Measurements from ENCODE around the gene USP10. TPM values are rescaled to one million over a fixed set of nuclear protein-coding genes. Genes with fewer than 3 reads are reported as not detected.

Gene USP10
- total and polyA plus RNA-seq, 4 donors: 28.2 to 46.1 (median 42.0) TPM

GRCh38 chr16:84821728-84822689 is 122.2 kb downstream of the USP10 start:
- DNase-seq (ENCODE audit: low spot score): no peak
- peak overlapping the region; percentile 65 to 78 for H3K27ac ChIP-seq (ENCODE audit: low read depth in 1 of 2, low read length in 2 of 2)
- H3K4me1 ChIP-seq (ENCODE audit: control insufficient read depth in 4 of 4, insufficient read depth in 4 of 4, low read length in 3 of 4): peaks cover 0 to 6% (median 4%) of the 10 kb centered on the region in 4 donors
- H3K9ac ChIP-seq (ENCODE audit: low read depth in 1 of 2, low read length in 2 of 2): peak overlapping the region in 1 of 2 donors; percentile 9
- H3K4me3 ChIP-seq (ENCODE audit: low read depth in 1 of 3, low read length in 3 of 3): no peak overlapping the region
- 67% methylated on average over 13 of the region's 13 CpGs for WGBS
- no peaks in the 10 kb centered on the region for H3K36me3 ChIP-seq (ENCODE audit: control insufficient read depth in 4 of 4, insufficient read depth in 3 of 4, low read depth in 1 of 4, low read length in 3 of 4)
- no peaks in the 10 kb centered on the region for H3K9me3 ChIP-seq (ENCODE audit: control insufficient read depth in 4 of 4, low read length in 3 of 4)
- no peak for TF ChIP-seq JUND (IDR thresholded peaks at IDR 0.05)
- TF ChIP-seq RXRA (IDR thresholded peaks at IDR 0.05): peak; percentile 53 to 55
- no peak for TF ChIP-seq HNF4A (conservative IDR thresholded peaks at IDR 0.05)
- TF ChIP-seq, protein P1, sequence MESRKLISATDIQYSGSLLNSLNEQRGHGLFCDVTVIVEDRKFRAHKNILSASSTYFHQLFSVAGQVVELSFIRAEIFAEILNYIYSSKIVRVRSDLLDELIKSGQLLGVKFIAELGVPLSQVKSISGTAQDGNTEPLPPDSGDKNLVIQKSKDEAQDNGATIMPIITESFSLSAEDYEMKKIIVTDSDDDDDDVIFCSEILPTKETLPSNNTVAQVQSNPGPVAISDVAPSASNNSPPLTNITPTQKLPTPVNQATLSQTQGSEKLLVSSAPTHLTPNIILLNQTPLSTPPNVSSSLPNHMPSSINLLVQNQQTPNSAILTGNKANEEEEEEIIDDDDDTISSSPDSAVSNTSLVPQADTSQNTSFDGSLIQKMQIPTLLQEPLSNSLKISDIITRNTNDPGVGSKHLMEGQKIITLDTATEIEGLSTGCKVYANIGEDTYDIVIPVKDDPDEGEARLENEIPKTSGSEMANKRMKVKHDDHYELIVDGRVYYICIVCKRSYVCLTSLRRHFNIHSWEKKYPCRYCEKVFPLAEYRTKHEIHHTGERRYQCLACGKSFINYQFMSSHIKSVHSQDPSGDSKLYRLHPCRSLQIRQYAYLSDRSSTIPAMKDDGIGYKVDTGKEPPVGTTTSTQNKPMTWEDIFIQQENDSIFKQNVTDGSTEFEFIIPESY (IDR thresholded peaks at IDR 0.05): no peak
- no peak for TF ChIP-seq FOXA2 (IDR thresholded peaks at IDR 0.05)
- no peak for TF ChIP-seq GABPA (IDR thresholded peaks at IDR 0.05 in 1 of 2, conservative IDR thresholded peaks at IDR 0.05 in 1 of 2)
- TF ChIP-seq NR2F2 (IDR thresholded peaks at IDR 0.05): peak; percentile 96
- TF ChIP-seq, protein P2, sequence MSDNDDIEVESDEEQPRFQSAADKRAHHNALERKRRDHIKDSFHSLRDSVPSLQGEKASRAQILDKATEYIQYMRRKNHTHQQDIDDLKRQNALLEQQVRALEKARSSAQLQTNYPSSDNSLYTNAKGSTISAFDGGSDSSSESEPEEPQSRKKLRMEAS (IDR thresholded peaks at IDR 0.05): no peak
- TF ChIP-seq YY1 (IDR thresholded peaks at IDR 0.05): no peak
- no peak for TF ChIP-seq FOXA1 (IDR thresholded peaks at IDR 0.05)
- TF ChIP-seq, protein P3, sequence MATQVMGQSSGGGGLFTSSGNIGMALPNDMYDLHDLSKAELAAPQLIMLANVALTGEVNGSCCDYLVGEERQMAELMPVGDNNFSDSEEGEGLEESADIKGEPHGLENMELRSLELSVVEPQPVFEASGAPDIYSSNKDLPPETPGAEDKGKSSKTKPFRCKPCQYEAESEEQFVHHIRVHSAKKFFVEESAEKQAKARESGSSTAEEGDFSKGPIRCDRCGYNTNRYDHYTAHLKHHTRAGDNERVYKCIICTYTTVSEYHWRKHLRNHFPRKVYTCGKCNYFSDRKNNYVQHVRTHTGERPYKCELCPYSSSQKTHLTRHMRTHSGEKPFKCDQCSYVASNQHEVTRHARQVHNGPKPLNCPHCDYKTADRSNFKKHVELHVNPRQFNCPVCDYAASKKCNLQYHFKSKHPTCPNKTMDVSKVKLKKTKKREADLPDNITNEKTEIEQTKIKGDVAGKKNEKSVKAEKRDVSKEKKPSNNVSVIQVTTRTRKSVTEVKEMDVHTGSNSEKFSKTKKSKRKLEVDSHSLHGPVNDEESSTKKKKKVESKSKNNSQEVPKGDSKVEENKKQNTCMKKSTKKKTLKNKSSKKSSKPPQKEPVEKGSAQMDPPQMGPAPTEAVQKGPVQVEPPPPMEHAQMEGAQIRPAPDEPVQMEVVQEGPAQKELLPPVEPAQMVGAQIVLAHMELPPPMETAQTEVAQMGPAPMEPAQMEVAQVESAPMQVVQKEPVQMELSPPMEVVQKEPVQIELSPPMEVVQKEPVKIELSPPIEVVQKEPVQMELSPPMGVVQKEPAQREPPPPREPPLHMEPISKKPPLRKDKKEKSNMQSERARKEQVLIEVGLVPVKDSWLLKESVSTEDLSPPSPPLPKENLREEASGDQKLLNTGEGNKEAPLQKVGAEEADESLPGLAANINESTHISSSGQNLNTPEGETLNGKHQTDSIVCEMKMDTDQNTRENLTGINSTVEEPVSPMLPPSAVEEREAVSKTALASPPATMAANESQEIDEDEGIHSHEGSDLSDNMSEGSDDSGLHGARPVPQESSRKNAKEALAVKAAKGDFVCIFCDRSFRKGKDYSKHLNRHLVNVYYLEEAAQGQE (IDR thresholded peaks at IDR 0.05): no peak
- peak; percentile 25 for TF ChIP-seq SP1 (IDR thresholded peaks at IDR 0.05)
- no peak for TF ChIP-seq RAD21 (IDR thresholded peaks at IDR 0.05)
- no peak for TF ChIP-seq TAF1 (conservative IDR thresholded peaks at IDR 0.05)
- no peak for TF ChIP-seq HNF4G (IDR thresholded peaks at IDR 0.05)
- no peak for TF ChIP-seq CTCF (IDR thresholded peaks at IDR 0.05; ENCODE audit: low read depth, low read length, missing input control)
- TF ChIP-seq EGR1 (IDR thresholded peaks at IDR 0.05; ENCODE audit: low read depth in 2 of 2): no peak
- TF ChIP-seq, protein P4, sequence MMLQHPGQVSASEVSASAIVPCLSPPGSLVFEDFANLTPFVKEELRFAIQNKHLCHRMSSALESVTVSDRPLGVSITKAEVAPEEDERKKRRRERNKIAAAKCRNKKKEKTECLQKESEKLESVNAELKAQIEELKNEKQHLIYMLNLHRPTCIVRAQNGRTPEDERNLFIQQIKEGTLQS (IDR thresholded peaks at IDR 0.05): no peak
- H3K27me3 ChIP-seq (ENCODE audit: control insufficient read depth in 4 of 4, insufficient read depth in 4 of 4, low read length in 3 of 4): peaks cover 0 to 6% (median 2%) of the 10 kb centered on the region in 4 donors

Data from liver (tissue), 9 donors.